ENCODE data around the gene IGFL2.
"Not testable (repeated sequence)": the region's sequence is repeated elsewhere in the genome, so short reads cannot be mapped to it uniquely, and the experiment has no call there.

The IGFL2 gene

GRCh38 chr19:46189971-46190888, 42.2 kb downstream of the IGFL2 start:
- DNase-seq (ENCODE audit: low read depth in 2 of 3, low spot score in 1 of 3), result no peak

GRCh38 chr19:46191356-46191755, 43.3 kb downstream of the IGFL2 start:
- no peak for DNase-seq (ENCODE audit: low read depth in 2 of 3, low spot score in 1 of 3)

- no peak for DNase-seq (ENCODE audit: low read depth in 2 of 3, low spot score in 1 of 3)
These were observed 43.9 kb downstream of the IGFL2 start for GRCh38 chr19:46191972-46192371.

DNA sequence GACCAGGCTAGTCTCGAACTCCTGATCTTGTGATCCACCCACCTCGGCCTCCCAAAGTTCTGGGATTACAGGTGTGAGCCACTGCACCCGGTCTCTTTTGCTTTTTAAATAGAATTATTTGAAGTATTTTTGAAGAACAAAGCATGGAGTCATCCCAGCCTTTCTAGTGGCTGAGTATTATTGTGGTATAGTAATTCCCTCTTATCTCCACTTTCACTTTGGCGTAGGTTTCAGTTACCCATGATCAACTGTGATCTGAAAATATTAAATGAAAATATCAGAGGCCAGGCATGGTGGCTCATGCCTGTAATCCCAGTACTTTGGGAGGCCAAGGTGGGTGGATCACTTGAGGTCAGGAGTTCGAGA, 44.6 kb downstream of the IGFL2 start:
- DNase-seq (ENCODE audit: low read depth in 2 of 3, low spot score in 1 of 3), result not testable (repeated sequence)

GRCh38 chr19:46192992-46193650, 45.1 kb downstream of the IGFL2 start:
- DNase-seq (ENCODE audit: low read depth in 2 of 3, low spot score in 1 of 3), result no peak

GRCh38 chr19:46193678-46194077, 45.6 kb downstream of the IGFL2 start:
- no peak for DNase-seq (ENCODE audit: low read depth in 2 of 3, low spot score in 1 of 3)

- no peak for DNase-seq (ENCODE audit: low read depth in 2 of 3, low spot score in 1 of 3)
These were observed 47.1 kb downstream of the IGFL2 start for GRCh38 chr19:46195104-46195503.

DNA sequence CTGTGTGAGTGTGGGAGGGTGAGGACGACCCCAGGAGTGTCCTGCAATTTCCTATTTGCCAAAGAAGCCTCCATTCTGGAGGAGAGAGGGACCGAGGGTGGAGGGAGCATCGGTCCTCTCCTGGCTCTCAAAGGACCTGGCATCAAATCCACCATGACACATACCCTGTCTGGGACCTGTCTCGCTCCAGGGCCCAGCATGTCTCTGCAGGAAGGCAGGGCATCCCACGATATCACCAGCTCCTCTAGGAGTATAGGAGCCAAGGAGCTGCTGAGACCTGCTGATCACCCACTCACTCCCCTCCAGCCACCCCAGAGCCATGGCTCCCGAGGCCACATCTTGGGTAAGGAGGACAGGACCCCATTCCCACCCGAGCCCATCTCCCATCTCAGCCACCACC, 47.9 kb downstream of the IGFL2 start:
- DNase-seq (ENCODE audit: low read depth in 2 of 3, low spot score in 1 of 3), result not testable (repeated sequence)

DNA sequence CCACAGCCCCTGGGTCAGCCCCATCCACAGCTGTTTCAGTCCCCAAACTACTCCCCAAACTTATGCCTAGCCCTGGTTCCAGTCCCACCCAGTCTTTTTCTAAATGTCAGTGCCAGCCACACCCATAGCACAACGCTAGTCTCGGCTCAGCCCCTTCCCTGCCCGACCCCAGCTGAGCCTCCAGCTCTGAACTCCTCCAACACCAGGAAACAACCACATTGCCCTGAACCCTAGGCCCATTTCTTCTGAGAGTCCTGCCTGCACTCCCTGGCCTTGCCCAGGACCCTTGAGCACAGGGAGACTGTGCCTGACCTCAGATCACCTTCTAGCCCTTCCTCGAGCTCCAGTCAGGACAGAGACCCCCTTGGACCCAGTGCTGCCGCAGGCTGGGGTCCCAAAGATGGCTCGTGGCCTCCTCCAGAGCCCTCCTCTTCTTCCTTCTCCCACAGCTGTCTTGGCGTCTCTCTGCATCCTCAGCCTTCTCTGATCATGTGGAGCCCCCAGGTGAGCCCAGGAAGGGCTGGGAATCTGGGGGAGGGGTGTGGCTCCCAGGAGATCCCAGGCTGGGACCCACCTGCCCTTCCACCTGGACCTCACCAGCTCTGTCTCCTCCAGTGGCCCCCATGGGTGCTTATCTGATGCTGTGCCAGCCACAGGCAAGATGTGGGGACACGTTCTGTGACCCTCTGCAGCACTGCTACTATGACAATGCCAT, 48.5 kb downstream of the IGFL2 start:
- no peak for DNase-seq (ENCODE audit: low read depth in 2 of 3, low spot score in 1 of 3)

GRCh38 chr19:46197314-46198070, 49.5 kb downstream of the IGFL2 start:
- DNase-seq (ENCODE audit: low read depth in 2 of 3, low spot score in 1 of 3), result no peak

GRCh38 chr19:46198756-46199155, 50.7 kb downstream of the IGFL2 start:
- no peak for DNase-seq (ENCODE audit: low read depth in 2 of 3, low spot score in 1 of 3)

DNA sequence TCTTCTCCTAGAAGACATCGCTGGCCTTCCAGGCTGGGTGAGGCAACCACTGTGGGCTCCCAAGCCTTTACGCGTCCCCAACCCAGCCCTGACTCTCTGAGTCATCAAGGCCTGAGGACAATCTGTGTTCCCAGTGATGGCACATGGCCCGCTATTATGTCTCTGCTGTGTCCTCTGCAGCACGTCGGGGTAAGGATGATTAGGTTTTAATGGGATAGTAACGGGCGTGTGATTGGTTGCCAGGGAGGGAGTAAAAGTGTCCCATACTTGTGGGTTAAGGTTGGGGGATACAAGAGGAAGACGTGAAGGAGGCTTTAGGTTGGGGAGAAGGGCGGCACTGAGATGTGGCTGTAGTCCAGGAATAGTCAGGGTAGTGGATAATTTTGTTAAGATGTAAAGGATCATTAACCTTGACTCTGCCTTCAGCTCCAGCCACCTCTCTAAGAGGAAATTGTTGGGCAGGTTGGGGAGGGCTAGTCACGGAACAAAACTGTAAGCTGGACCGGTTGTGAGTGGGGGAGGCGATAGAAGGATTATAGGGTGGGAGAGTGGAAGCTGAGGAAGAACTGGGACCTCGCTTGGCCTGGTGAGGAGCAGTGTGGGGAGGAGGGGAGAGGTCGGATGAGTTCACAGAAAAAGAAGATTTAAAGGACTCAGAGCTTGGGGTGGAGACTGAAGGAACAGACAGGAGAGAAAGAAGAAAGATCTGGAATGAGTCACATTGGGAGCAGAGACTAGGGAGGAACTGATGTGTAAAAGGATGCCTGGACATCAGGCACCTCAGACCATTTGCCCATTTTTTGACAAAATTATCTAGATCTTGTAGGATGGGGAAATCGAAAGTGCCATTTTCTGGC, 53.6 kb downstream of the IGFL2 start:
- no peak for DNase-seq (ENCODE audit: low read depth in 2 of 3, low spot score in 1 of 3)

DNA sequence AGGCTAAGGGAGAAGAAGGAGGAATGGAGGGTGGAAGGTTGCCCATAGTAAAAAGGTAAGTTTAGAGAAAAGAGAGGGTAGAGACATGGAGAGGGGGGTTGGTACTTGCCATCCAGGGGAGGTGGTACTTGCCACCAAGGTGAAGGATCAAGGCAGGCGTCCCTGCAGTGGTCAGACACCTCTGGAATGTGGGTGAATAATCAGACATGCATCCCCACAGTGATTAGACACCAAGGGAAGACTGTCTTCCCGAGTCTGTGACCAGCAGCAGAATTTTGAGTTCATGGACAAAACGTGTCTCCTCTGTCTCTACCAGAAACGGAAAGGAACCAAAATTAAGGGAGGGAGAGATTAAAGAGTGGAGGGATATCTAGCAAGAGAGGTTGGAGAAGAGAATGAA, 54.4 kb downstream of the IGFL2 start:
- DNase-seq (ENCODE audit: low read depth in 2 of 3, low spot score in 1 of 3), result no peak

DNA sequence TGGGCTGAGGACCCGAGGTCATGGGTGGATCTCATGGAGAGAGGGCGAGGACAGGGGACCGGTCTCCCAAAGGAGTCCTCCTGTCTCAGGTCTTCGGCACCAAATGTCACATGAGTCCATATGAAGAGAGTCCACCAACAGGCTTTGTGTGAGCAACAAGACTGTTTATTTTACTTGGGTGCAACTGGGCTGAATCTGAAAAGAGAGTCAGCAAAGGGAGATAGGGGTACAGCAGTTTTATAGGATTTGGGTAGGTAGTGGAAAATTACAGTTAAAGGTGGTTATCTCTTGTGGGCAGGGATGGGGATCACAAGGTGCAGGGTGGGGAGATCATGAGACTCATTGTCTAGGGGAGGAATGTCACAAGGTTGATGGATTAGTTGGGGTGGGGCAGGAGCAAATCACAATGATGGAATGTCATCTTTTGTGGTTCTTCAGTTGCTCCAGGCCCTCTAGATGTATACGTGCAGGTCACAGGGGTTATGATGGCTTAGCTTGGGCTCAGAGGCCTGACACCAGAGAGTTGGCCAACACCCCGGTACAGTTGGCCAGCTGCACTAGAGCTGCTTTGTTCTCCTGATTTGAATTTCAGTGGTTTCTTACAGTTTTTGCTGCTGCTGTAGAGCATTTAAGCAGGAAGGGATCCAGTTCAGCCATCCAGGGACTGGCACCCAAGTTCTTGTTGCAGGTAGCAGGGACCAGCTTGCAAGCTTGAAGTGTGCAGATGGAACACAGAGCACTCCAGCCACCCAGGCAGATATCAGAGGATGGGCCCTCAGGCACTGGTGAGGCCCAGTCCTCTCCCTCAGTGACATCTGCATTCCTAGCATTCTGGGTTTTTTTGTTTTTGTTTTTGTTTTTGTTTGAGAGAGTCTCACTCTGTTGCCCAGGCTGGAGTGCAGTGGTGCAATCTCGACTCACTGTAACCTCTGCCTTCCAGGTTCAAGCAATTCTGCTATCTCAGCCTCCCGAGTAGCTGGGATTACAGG, 55.1 kb downstream of the IGFL2 start:
- no peak for DNase-seq (ENCODE audit: low read depth in 2 of 3, low spot score in 1 of 3)

DNA sequence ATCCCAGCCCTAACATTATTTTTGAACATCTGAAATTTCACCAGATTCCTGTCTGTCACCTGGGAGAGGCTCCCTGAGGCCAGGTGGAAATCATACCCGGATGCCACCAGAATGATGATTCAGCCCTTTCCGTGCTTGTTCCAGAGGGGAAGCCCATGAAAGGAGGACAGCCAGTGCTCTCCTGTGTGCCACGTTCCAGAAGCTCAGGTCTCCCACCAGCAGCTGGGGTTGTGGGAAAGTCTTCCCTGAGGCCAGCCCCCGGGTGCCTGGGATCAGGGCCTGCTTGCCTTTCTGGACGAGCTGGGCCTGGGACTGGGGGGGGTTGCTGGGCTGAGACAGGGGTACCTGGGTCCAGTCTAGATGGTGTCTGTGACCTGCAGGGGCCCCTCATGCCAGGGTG, 56.0 kb downstream of the IGFL2 start:
- DNase-seq (ENCODE audit: low read depth in 2 of 3, low spot score in 1 of 3), result no peak

DNA sequence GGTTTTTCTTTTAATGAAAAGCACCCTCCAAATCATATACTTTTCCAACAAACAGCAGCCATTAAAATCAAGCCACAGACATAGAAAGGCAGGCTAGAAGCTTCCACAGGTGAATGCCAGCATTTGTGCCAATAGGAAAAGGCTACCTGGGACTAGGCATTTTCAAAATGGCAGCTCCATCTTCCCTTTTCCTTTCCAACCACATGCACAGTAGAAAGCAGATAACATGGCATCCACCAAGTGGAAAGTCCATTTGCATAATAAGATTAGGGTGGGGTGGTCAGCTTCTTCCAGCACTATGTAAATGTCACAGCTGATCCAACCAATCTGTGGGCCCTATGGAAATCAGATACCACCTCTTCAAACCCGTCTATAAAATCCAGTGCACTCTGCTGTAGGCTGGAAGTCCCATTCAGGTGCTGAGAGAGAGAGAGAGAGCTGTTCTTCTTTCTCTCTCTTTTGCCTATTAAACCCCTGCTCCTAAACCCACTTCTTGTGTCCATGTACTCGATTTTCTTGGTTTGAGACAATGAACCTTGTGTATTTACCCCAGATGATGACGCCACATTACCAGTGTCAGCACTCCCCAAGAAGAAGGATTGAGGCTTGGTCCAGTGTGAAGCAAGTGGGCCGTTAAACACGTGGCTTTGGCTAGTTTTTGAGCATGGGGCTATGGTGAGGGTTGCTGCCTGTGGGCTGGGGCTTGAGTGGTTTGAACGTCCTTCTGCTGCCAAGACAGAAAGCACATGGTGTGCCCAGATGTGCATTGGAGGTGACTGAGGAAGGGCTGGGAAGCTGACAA, 57.3 kb downstream of the IGFL2 start:
- no peak for DNase-seq (ENCODE audit: low read depth in 2 of 3, low spot score in 1 of 3)

GRCh38 chr19:46206176-46206575, 58.1 kb downstream of the IGFL2 start:
- DNase-seq (ENCODE audit: low read depth in 2 of 3, low spot score in 1 of 3), result no peak

DNA sequence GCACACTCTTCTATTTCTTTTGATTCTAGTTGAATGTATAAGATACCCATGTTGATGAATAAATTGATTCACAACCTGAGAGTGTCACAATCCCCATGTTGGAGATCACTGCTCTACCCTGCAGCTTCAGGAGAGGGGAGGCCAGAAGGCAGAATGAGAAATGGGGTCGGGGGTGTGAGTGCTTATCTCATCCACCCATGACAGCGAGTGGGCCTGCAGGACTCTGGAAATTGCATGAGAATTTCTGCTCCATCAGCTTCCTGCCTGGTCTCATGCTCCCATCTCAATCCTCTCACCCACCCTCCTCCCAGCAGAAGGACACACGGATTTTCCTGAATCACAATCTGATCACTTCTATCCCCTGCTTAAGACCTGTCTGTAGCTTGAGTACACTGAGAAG, 58.6 kb downstream of the IGFL2 start:
- DNase-seq (ENCODE audit: low read depth in 2 of 3, low spot score in 1 of 3), result no peak
